H1 (cell line): Measurements from ENCODE around the gene MRPL33. TPM values are rescaled to one million over a fixed set of nuclear protein-coding genes. Genes with fewer than 3 reads are reported as not detected.

Experiments used
- BCL11A ChIP-seq, 2 experiments: IDR thresholded peaks; one replicate each; pipeline ENCODE4 v1.6.1; 2011; ENCODE audit warnings: low read depth in 2 of 2, low read length in 2 of 2, mild to moderate bottlenecking in 2 of 2
- CHD2 ChIP-seq: IDR thresholded peaks from 2 replicates; pipeline ENCODE4 v1.6.1; 2012; ENCODE audit warnings: low read length, improper control_type of control experiment
- CHD7 ChIP-seq: fragments of 300-600 bp; sonication (generic); IDR thresholded peaks from 2 replicates; pipeline ENCODE4 v1.7.1; 2012; ENCODE audit warnings: low read length, moderate library complexity, mild to moderate bottlenecking, inconsistent platforms; ENCODE audit not compliant: insufficient replicate concordance
- CTCF ChIP-seq, 3 experiments: IDR thresholded peaks; 1 replicate in 2 of 3; 2 replicates in 1 of 3; pipeline versions ENCODE4 v1.5.1 to v1.6.1; 2011; ENCODE audit warnings: low read length in 3 of 3, mild to moderate bottlenecking in 3 of 3, inconsistent platforms in 2 of 3, low read depth in 1 of 3, moderate library complexity in 1 of 3; ENCODE audit not compliant: insufficient read depth in 1 of 3; ENCODE audit errors: control extremely low read depth in 1 of 3
- GABPA ChIP-seq: IDR thresholded peaks from 2 replicates; pipeline ENCODE4 v1.6.1; 2011; ENCODE audit warnings: mild to moderate bottlenecking, low read length, moderate library complexity, borderline replicate concordance; ENCODE audit not compliant: insufficient read depth
- KDM1A ChIP-seq: fragments of 200-600, 300-600 bp; sonication (generic); IDR thresholded peaks from 2 replicates; pipeline ENCODE4 v1.7.1; 2016; ENCODE audit warnings: mild to moderate bottlenecking, low read length, borderline replicate concordance
- POLR2AphosphoS5 ChIP-seq: IDR thresholded peaks from 2 replicates; pipeline ENCODE4 v1.6.1; 2011; ENCODE audit warnings: low read depth, low read length
- SRF ChIP-seq: IDR thresholded peaks from 2 replicates; pipeline ENCODE4 v1.6.1; 2011; ENCODE audit warnings: mild to moderate bottlenecking, low read depth, low read length, moderate library complexity
- TAF7 ChIP-seq: optimal IDR thresholded peaks from 2 replicates; pipeline ENCODE3; 2011; ENCODE audit warnings: low read depth, mild to moderate bottlenecking, inconsistent platforms, low read length, moderate library complexity, borderline replicate concordance
- YY1 ChIP-seq: IDR thresholded peaks from 2 replicates; pipeline ENCODE4 v1.6.1; 2011; ENCODE audit warnings: low read depth, mild to moderate bottlenecking, low read length
- polyA plus RNA-seq, 7 experiments: library from polyadenylated mRNA; depleted of rRNA in 3 of 7; stranded (reverse) in 5 of 7; unstranded in 2 of 7; fragments of >200 nt in 5 of 7; fragments of 200-250 nt in 2 of 7; gene quantifications; 1 replicate in 5 of 7; 2 replicates in 1 of 7; 4 replicates in 1 of 7; pipeline versions ENCODE4 v1.2.1 to v1.2.3, GENCODE V29; 2011 to 2013; ENCODE audit warnings: missing spikeins in 2 of 7, mixed read lengths in 2 of 7
- total RNA-seq: library from RNA; stranded (reverse); fragmentation: NEBNext Ultra II Directional; extraction: Animal tissue kit (Norgen Biotek cat#: 25700); gene quantifications from 2 replicates; pipeline ENCODE4 v1.2.1, GENCODE V29; 2021

Gene MRPL33
- total and polyA plus RNA-seq, 2 of the 8 experiments (the other 6 are each of a cell fraction or from before 2014, with no cell fraction given), result 24.3 to 62.9 TPM

GRCh38 chr2:27751377-27751776 lies 20.1 kb upstream of the MRPL33 start (continued):
- no peak for TF ChIP-seq CHD7
- TF ChIP-seq KDM1A, result no peak
- TF ChIP-seq GABPA, result no peak
- TF ChIP-seq POLR2AphosphoS5, result no peak
- TF ChIP-seq BCL11A (IDR thresholded peaks at IDR 0.05; ENCODE audit: low read depth in 2 of 2, low read length in 2 of 2), result no peak
- TF ChIP-seq CTCF (IDR thresholded peaks at IDR 0.05; ENCODE audit: control extremely low read depth in 1 of 3, insufficient read depth in 1 of 3, low read depth in 1 of 3, low read length in 3 of 3), result no peak
- no peak for TF ChIP-seq YY1
- no peak for TF ChIP-seq SRF
- TF ChIP-seq TAF7, result no peak
- TF ChIP-seq CHD2, result no peak
